ENCODE measurements around the gene KCTD1. TPM values are rescaled to one million over a fixed set of nuclear protein-coding genes. Genes with fewer than 3 reads are reported as not detected.

The KCTD1 gene
- total and polyA plus RNA-seq, 4 donors = 5.1 to 13.2 (median 9.3) TPM

DNA sequence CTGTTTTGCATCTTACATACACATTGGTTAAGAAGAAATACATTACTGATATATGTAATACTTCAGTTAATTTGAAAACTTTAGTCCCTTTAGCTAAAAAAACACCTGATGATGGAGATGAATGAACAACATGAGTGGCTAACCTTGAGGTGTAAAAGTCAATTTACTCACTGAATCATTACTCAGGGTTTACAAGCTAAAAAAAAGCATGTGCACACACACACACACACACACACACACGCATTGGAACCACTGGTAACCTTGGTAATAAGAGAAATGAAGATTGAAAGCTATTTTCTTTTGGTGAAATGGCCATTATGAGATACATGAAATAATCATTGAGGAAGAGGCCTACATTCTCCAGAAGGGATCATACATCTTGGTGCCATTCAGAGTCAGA, 51.8 kb downstream of the KCTD1 start:
- H3K27ac ChIP-seq (ENCODE audit: low read depth in 1 of 2, low read length in 2 of 2) = no peak overlapping the region
- H3K9me3 ChIP-seq (ENCODE audit: control insufficient read depth, low read length) = no peaks in the 10 kb centered on the region
- ATAC-seq (ENCODE audit: low FRiP score) (no peak), DNase-seq (no peak)
- intact Hi-C loops (cut with DNase I) = no loop called here
- H3K36me3 ChIP-seq (ENCODE audit: control insufficient read depth in 1 of 2, insufficient read depth in 2 of 2, low read length in 1 of 2) = peaks cover 0 to 5% of the 10 kb centered on the region in 2 donors
- no peaks in the 10 kb centered on the region for H3K27me3 ChIP-seq (ENCODE audit: control insufficient read depth in 1 of 2, insufficient read depth in 2 of 2, low read length in 1 of 2)
- 96 to 98% methylated on average over 1 of the region's 1 CpG for WGBS, 2 donors
- H3K4me1 ChIP-seq (ENCODE audit: control insufficient read depth in 1 of 2, insufficient read depth in 2 of 2, low read length in 2 of 2) = no peaks in the 10 kb centered on the region
- H3K4me3 ChIP-seq (ENCODE audit: low read length in 2 of 2) = no peak overlapping the region

DNA sequence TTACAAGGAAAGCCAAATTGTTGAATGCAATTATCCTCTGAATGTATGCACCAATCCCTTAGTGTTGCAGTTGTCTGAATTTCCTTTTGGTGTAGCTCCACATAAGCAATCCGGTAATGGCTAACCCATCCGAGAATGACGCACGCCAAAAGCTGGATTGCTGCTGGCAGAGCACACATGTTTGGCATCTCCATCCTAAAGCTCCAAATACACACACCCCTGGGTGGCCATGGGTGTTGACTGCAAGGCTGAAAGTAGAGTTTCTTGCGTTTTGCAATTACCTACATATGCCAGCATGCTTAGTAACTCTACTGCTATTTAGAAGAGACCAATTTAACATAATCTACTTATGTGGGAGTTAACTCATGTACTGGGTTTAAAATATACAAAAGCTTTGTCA, 53.1 kb downstream of the KCTD1 start:
- WGBS, 2 donors = 97% methylated on average over 5 of the region's 5 CpGs
- DNase-seq = no peak
- intact Hi-C loops (cut with DNase I) = no loop called here

DNA sequence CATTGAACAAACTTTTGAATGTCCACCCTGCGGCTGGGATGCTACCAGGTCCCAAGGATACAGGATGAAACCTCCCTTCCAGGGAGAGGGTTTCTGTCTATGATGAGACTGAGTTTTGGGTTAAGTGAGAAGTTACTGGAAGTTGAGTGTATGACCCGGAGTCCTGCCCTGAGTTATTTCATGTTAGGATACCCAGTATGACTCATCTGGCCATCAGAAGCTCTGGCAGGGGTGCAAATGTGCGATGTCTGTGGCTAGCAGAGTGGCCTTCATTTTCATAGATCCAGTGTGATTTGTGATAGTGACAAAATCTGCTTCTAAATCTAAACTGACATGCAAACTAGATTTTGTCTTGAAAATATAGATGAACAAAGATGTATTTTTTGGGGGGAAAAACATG, 55.3 kb downstream of the KCTD1 start:
- ATAC-seq (ENCODE audit: low FRiP score) (no peak), DNase-seq (no peak)
- no peaks in the 10 kb centered on the region for H3K27me3 ChIP-seq (ENCODE audit: control insufficient read depth in 1 of 2, insufficient read depth in 2 of 2, low read length in 1 of 2)
- no peak overlapping the region for H3K27ac ChIP-seq (ENCODE audit: low read depth in 1 of 2, low read length in 2 of 2)
- WGBS, 2 donors = 90 to 92% methylated on average over 3 of the region's 3 CpGs
- H3K9me3 ChIP-seq (ENCODE audit: control insufficient read depth, low read length) = no peaks in the 10 kb centered on the region
- intact Hi-C loops (cut with DNase I) = no loop called here
- H3K4me3 ChIP-seq (ENCODE audit: low read length in 2 of 2) = no peak overlapping the region
- H3K4me1 ChIP-seq (ENCODE audit: control insufficient read depth in 1 of 2, insufficient read depth in 2 of 2, low read length in 2 of 2) = no peaks in the 10 kb centered on the region
- H3K36me3 ChIP-seq (ENCODE audit: control insufficient read depth in 1 of 2, insufficient read depth in 2 of 2, low read length in 1 of 2) = peaks cover 0 to 4% of the 10 kb centered on the region in 2 donors

More for the DNA sequence above, 53.1 kb downstream of the KCTD1 start:
- no peak overlapping the region for H3K4me3 ChIP-seq (ENCODE audit: low read length in 2 of 2)
- H3K4me1 ChIP-seq (ENCODE audit: control insufficient read depth in 1 of 2, insufficient read depth in 2 of 2, low read length in 2 of 2) = no peaks in the 10 kb centered on the region
- H3K9me3 ChIP-seq (ENCODE audit: control insufficient read depth, low read length) = no peaks in the 10 kb centered on the region
- no peak overlapping the region for H3K27ac ChIP-seq (ENCODE audit: low read depth in 1 of 2, low read length in 2 of 2)
- H3K36me3 ChIP-seq (ENCODE audit: control insufficient read depth in 1 of 2, insufficient read depth in 2 of 2, low read length in 1 of 2) = peaks cover 0 to 5% of the 10 kb centered on the region in 2 donors
- H3K27me3 ChIP-seq (ENCODE audit: control insufficient read depth in 1 of 2, insufficient read depth in 2 of 2, low read length in 1 of 2) = no peaks in the 10 kb centered on the region
- no peak for ATAC-seq (ENCODE audit: low FRiP score)

DNA sequence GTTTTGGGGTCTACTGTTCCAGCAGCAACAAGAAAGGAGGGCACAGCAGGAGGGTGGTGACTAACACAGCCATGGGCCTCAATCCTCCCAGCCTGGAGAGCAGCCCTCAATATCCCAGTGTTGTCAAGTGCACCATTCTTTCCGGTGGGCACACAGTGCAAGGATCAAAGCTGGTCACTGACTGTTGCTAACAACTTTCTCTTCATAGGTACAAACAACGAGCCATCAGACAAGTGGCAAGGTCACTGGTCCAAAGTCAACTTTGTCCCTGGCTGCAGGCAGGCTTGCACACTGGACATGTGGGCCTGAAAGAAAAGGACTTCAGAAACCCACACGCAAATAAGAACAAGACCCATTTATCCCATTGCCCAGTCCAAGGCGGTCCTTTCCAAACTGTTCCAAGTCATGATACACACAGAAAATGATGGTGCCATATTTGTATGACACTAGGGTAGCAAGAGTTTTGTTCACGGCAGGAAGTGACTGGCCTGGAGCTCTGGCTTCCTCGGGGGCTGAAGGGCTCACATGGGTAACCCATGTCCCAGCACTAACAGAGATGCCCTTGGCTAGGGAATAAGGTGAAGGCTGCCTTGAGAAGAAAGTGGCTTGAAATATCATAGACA, 57.0 kb downstream of the KCTD1 start:
- Histone ChIP-seq H3K27ac (ENCODE audit: low read depth in 1 of 2, low read length in 2 of 2) (no peak overlapping the region), H3K27me3 (ENCODE audit: control insufficient read depth in 1 of 2, insufficient read depth in 2 of 2, low read length in 1 of 2) (no peaks in the 10 kb centered on the region), H3K4me1 (ENCODE audit: control insufficient read depth in 1 of 2, insufficient read depth in 2 of 2, low read length in 2 of 2) (no peaks in the 10 kb centered on the region), H3K36me3 (ENCODE audit: control insufficient read depth in 1 of 2, insufficient read depth in 2 of 2, low read length in 1 of 2) (no peaks in the 10 kb centered on the region), H3K4me3 (ENCODE audit: low read length in 2 of 2) (no peak overlapping the region), H3K9me3 (ENCODE audit: control insufficient read depth, low read length) (no peaks in the 10 kb centered on the region)
- DNase-seq = no peak
- 96 to 98% methylated on average over 6 of the region's 6 CpGs for WGBS, 2 donors
- no peak for ATAC-seq (ENCODE audit: low FRiP score)
- intact Hi-C loops (cut with DNase I) = no loop called here

- no peak overlapping the region for H3K27ac ChIP-seq (ENCODE audit: low read depth in 1 of 2, low read length in 2 of 2)
- WGBS, 2 donors = 54 to 65% methylated on average over 7 of the region's 7 CpGs
- H3K36me3 ChIP-seq (ENCODE audit: control insufficient read depth in 1 of 2, insufficient read depth in 2 of 2, low read length in 1 of 2) = no peaks in the 10 kb centered on the region
- DNase-seq = no peak
- H3K27me3 ChIP-seq (ENCODE audit: control insufficient read depth in 1 of 2, insufficient read depth in 2 of 2, low read length in 1 of 2) = no peaks in the 10 kb centered on the region
- no peak for ATAC-seq (ENCODE audit: low FRiP score)
- H3K4me1 ChIP-seq (ENCODE audit: control insufficient read depth in 1 of 2, insufficient read depth in 2 of 2, low read length in 2 of 2) = no peaks in the 10 kb centered on the region
- no peak overlapping the region for H3K4me3 ChIP-seq (ENCODE audit: low read length in 2 of 2)
- H3K9me3 ChIP-seq (ENCODE audit: control insufficient read depth, low read length) = no peaks in the 10 kb centered on the region
- intact Hi-C loops (cut with DNase I) = no loop called here
Measured at GRCh38 chr18:26489881-26490280, 58.5 kb downstream of the KCTD1 start.

DNA sequence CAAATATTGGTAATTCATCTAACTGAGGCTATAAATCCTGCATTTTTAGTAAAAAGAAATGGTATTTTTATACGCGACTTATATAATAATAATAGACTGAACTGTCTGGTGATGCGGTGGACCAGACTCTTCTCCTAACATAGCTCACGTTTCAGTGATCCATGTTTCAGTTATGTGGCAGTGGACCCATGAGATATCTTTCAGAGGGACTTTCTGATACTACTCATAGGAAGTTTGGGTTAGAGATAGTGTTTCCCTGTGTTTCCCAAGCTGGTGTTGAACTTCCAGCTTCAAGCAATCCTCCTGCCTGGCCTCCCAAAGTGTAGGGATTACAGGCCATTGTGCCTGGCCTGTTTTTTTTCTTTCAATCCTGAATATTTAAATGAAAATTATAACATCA, 59.2 kb downstream of the KCTD1 start:
- no peaks in the 10 kb centered on the region for H3K36me3 ChIP-seq (ENCODE audit: control insufficient read depth in 1 of 2, insufficient read depth in 2 of 2, low read length in 1 of 2)
- H3K27me3 ChIP-seq (ENCODE audit: control insufficient read depth in 1 of 2, insufficient read depth in 2 of 2, low read length in 1 of 2) = no peaks in the 10 kb centered on the region
- H3K27ac ChIP-seq (ENCODE audit: low read depth in 1 of 2, low read length in 2 of 2) = no peak overlapping the region
- no peaks in the 10 kb centered on the region for H3K4me1 ChIP-seq (ENCODE audit: control insufficient read depth in 1 of 2, insufficient read depth in 2 of 2, low read length in 2 of 2)
- H3K9me3 ChIP-seq (ENCODE audit: control insufficient read depth, low read length) = no peaks in the 10 kb centered on the region
- DNase-seq = no peak
- 90 to 93% methylated on average over 4 of the region's 4 CpGs for WGBS, 2 donors
- ATAC-seq (ENCODE audit: low FRiP score) = no peak
- no peak overlapping the region for H3K4me3 ChIP-seq (ENCODE audit: low read length in 2 of 2)
- intact Hi-C loops (cut with DNase I) = no loop called here

- H3K4me3 ChIP-seq (ENCODE audit: low read length in 2 of 2) = no peak overlapping the region
- ATAC-seq (ENCODE audit: low FRiP score) (no peak), DNase-seq (no peak)
- H3K27me3 ChIP-seq (ENCODE audit: control insufficient read depth in 1 of 2, insufficient read depth in 2 of 2, low read length in 1 of 2) = no peaks in the 10 kb centered on the region
- no peaks in the 10 kb centered on the region for H3K36me3 ChIP-seq (ENCODE audit: control insufficient read depth in 1 of 2, insufficient read depth in 2 of 2, low read length in 1 of 2)
- no peaks in the 10 kb centered on the region for H3K9me3 ChIP-seq (ENCODE audit: control insufficient read depth, low read length)
- WGBS, 2 donors = 81 to 87% methylated on average over 11 of the region's 11 CpGs
- H3K4me1 ChIP-seq (ENCODE audit: control insufficient read depth in 1 of 2, insufficient read depth in 2 of 2, low read length in 2 of 2) = no peaks in the 10 kb centered on the region
- no peak overlapping the region for H3K27ac ChIP-seq (ENCODE audit: low read depth in 1 of 2, low read length in 2 of 2)
- intact Hi-C loops (cut with DNase I) = no loop called here
Measured at GRCh38 chr18:26488417-26489009, 59.8 kb downstream of the KCTD1 start.

DNA sequence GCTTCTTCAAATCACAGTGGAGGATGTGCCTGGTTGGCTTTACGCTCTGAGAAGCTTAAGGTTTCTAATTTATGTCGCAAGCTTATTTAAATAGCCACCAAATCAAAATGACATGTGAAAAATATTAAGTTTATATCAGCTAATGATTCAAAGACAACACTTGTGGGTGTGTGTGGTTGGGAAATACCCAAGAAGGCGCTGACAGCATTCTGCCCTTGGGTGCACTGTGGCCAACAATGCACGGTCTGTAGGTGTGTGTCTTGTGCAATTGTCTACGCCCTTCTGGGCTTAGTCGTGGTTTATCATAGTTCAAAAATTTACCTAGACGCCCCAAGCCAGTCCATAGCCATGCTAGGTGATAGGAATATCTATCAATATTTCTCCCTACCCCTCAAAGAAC, 60.9 kb downstream of the KCTD1 start:
- H3K4me1 ChIP-seq (ENCODE audit: control insufficient read depth in 1 of 2, insufficient read depth in 2 of 2, low read length in 2 of 2) = no peaks in the 10 kb centered on the region
- 94 to 96% methylated on average over 7 of the region's 7 CpGs for WGBS, 2 donors

DNA sequence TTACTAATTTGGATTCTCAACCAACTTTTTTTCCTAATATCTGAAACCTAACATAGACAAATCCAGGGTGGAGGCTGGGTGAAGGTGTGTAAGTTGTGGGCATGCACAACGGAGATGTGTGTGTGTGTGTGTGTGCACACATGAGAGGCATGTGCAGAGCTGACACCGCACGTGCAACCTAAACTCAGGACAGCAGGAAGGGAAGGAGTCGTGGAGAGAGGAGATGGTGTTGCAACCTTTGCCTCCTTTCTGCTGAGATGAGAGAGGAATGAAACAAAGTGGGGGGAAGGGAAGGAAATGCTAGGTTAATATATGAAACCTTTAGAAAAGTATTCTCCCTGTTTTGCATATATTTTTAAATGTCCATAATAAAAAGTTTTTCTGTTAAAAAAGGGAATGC, 64.7 kb downstream of the KCTD1 start:
- H3K27ac ChIP-seq (ENCODE audit: low read depth in 1 of 2, low read length in 2 of 2) = no peak overlapping the region
- H3K36me3 ChIP-seq (ENCODE audit: control insufficient read depth in 1 of 2, insufficient read depth in 2 of 2, low read length in 1 of 2) = no peaks in the 10 kb centered on the region
- no peaks in the 10 kb centered on the region for H3K9me3 ChIP-seq (ENCODE audit: control insufficient read depth, low read length)
- 93 to 95% methylated on average over 4 of the region's 4 CpGs for WGBS, 2 donors
- intact Hi-C loops (cut with DNase I) = no loop called here
- no peak overlapping the region for H3K4me3 ChIP-seq (ENCODE audit: low read length in 2 of 2)
- no peak for DNase-seq
- H3K4me1 ChIP-seq (ENCODE audit: control insufficient read depth in 1 of 2, insufficient read depth in 2 of 2, low read length in 2 of 2) = no peaks in the 10 kb centered on the region
- ATAC-seq (ENCODE audit: low FRiP score) = no peak
- H3K27me3 ChIP-seq (ENCODE audit: control insufficient read depth in 1 of 2, insufficient read depth in 2 of 2, low read length in 1 of 2) = no peaks in the 10 kb centered on the region

More for the DNA sequence above, 60.9 kb downstream of the KCTD1 start:
- Histone ChIP-seq H3K27ac (ENCODE audit: low read depth in 1 of 2, low read length in 2 of 2) (no peak overlapping the region), H3K36me3 (ENCODE audit: control insufficient read depth in 1 of 2, insufficient read depth in 2 of 2, low read length in 1 of 2) (no peaks in the 10 kb centered on the region), H3K4me3 (ENCODE audit: low read length in 2 of 2) (no peak overlapping the region), H3K27me3 (ENCODE audit: control insufficient read depth in 1 of 2, insufficient read depth in 2 of 2, low read length in 1 of 2) (no peaks in the 10 kb centered on the region), H3K9me3 (ENCODE audit: control insufficient read depth, low read length) (no peaks in the 10 kb centered on the region)
- no peak for DNase-seq
- no peak for ATAC-seq (ENCODE audit: low FRiP score)
- intact Hi-C loops (cut with DNase I) = no loop called here
